NCI-H446 treated with DMSO at 0.1 percent for 48 hours (cell line): Measurements from ENCODE around the gene ZPLD1.

Source experiments
- DNase-seq: peaks from one replicate; lab custom pipeline; 2025; lab: John Stamatoyannopoulos, UW

Gene ZPLD1

DNA sequence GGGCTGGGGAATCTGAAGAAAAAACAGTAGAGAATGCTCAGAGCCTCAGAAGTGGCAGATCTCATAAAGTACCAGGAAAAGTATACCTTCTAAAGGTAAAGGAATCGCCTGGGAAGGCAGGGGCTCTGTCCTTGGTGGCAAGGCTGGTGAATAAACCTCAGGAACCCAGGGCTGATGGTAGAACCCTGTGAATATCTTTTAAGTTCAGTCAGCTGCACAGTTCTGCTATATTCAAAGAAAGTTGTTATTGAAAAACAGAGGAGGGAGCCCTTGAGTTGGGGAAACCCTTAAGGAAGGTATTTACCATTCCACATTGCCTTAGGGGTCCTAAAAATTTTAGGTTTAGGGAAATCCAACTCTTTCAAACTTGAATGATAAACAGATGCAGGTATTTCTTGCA is 31.2 kb downstream of the ZPLD1 start:
- DNase-seq = no peak

DNA sequence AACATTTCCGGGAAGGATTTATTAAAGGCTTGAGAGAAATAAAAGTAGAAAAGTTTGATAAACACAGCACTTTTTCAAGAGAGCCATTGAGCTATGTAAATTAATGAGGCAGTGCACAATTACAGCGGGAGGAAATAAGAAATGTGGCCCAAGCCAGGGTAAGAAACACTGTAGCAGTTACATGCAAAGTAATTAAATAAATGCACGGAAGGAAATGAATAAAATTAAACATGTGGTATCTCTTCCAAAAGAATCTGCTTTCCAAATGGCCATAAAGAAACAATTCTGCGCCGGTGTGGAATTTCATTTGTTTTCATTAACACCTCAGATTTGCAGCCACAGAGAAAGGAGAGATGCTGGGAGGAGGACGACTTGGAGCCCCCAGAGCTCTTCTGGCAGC is 35.3 kb downstream of the ZPLD1 start:
- DNase-seq = no peak

DNA sequence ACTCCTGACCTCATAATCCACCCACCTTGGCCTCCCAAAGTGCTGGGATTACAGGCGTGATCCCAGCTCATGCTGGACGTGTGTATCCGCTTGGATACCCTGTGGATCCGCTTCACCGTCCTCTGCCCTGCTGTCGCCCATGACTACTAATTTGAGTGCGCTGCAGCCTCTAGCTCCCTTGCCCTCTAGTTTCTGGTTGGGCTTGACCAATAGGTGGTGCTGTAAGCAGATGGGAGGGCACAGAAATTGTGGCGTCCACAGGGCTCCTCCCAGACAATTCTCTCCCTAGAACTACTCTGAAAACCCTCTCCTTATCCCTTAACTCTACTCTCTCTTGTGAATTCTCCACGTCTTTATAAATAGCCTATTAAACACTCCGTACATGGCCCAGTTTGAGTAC is 36.2 kb downstream of the ZPLD1 start:
- DNase-seq = no peak

DNA sequence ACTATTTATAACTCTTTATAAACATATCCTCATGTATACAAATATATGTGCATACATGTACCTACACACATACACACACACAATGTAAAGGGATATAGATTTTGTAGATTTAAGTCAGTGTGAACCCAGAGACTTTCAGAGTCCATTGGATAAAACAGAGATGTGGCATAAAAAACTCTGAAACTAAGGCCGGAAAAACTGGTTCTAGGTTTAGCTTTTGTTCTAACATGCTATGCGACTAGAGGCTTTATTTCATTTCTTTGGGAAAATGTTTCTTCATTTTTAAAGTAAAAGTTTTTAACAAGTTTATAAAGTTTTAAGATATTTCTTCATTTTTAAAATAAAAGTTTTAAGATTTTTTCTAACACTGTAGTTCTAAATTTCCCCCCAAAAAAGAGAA is 36.7 kb downstream of the ZPLD1 start:
- no peak for DNase-seq

DNA sequence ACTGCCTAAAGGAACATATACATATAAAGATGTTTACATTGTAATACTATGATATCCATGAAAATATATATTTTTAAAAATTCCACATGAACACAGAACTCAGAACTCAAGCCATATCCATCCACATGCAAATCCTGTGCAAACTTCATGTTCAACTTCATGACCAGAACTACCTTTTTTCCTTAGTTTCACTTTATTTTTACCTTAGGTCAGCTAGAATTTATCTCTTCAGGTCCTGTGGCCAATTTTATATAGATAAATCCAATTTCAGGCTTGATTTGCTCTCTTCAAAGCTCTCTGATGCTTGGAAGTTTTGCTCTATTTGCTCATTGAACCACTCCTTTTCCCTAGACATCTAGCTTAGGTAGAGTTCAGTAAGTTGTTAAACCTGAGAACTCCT is 38.8 kb downstream of the ZPLD1 start:
- no peak for DNase-seq

DNA sequence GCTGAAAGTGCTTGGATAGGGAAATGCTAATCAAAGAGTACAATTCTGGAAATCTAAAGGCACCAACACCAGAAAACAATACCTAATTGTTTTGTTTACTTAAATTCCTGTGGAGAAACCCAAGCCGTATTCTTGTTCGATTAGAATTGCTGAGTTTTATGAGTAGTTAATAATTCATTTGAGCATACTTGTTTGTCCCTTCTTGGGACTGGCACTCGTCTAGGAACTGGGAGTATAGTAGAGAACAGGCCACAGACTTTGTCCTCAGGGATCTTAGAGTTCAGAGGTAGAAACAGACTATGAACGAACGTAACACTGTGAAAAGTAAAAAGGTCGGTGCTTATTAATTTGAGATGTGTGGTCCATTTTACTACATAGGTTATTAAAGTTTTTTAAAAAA is 39.4 kb downstream of the ZPLD1 start:
- DNase-seq = no peak

DNA sequence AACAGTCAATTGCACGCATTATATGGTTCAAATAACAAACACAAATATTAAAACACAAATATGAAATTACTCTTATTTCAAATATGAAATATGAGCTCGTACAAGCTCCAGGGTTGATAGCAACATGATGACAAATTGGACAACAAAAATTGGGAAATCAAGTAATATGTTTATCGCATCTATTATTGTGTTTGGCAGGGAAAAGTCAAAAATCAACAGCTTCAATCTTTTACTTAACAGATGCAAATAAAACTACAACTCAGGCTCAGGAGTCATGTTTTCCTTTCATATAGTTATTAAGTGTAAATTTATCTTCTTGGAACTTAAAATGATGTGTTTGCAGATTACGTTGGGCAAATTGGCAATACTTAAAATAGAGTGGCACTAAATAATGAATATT is 41.4 kb downstream of the ZPLD1 start:
- DNase-seq = no peak

DNA sequence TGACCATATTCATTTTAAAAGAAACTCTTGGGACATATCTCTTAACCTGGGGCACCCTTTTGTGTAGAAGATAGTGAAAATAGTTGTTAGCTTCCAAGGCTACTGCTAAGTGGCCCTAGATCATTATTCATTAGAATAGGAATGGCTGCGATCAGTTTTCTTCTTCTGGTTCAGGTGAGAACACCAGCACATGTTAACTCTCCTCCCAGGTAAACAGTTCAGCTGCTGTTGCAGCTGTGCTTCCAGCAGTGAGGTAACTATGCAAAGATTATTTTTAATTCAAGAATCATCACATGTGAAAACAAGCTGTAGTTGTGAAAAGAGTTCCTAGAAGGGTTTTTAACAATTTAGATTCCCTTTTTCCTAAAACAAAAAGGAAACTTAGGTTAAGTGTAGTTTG is 43.3 kb downstream of the ZPLD1 start:
- no peak for DNase-seq

DNA sequence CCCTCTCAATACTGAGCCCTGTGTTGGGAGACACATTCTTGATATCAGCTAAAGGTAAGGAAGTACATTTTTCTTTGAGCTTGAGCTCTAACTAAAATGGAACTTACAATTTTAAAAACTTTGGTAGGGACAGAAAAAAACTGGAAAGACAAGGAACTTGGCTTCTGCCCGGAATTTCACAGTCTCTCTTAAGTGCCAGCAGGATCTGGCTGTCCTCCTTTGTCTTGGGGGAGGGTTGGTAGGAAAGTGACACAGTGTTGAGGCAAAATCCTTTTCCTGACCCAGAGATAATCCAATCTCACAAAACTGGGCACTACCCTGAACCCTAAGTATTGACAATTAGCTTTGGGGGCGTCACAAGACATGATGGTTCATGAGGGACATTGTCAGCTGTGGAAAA is 45.3 kb downstream of the ZPLD1 start:
- no peak for DNase-seq

DNA sequence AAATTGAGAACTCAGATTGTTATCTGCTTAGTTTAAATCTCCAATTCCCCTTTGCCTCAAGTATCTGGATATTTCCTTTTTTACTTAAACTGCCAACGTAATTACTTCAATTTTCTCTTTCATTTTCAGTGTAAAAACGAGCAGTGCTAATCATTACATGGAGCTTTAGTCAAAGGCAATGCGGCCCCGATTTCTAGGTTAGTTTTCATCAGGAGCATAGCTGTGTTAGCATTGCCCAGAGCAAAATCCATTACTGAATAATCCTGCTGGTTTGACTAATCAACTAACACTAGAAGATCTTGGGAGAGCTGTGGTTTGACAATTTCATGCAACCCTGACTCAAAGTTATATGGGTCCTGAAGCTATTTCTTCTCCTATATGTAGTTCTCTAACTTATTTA is 46.2 kb downstream of the ZPLD1 start:
- DNase-seq = no peak

DNA sequence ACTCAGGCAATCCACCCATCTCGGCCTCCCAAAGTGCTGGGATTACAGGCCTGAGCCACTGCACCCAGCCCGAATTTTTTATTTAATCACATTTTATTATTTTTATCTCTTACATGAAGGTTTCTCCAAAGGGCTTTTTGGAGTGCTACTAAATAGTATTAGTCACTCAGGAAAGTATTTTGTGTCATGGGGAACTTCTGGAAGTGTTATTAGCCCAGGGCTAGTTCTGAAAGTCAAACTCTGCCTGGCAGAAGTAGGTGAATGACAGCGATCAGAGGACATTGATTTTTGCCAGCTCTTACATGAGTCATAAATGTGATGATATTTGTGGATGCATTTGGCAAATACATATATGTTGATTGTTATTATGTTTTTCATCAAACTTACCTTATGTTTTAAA is 48.7 kb downstream of the ZPLD1 start:
- DNase-seq = no peak

DNA sequence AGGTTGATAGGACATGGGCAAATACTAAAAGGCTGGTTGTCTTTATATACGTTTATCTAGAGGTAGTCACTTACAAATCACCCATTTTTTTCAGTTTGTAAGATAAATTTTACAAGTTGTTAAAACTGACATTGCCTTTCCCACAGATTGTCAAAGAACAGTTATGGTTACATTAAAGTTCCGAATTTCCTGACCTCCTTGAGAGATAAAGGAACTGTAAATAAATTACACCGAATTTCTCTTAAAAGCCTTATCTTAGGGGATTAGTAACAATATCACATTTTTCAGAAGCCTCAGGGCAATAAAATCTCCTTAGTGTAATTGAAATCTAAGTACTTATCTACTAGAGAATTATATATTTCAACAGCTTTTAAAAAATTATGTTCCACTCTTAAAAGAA is 49.5 kb downstream of the ZPLD1 start:
- no peak for DNase-seq

DNA sequence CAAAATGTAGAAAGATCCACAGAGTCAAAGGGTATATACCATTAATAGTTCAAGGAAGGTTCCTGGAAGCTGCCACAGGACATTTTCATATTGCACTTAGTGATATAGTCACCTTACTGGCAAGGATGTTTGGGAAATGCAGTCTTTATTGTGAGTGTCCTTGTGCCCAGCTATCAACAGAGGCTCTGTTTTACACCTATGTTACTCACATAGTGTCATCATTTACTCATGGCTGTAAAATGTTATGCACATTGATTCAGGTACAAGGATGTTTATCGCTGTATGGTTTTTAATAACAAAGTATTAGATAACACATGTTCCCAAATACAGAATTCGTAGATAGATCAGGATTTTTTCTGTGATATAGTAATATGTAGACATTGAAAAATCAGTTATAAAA is 50.9 kb downstream of the ZPLD1 start:
- DNase-seq = no peak

DNA sequence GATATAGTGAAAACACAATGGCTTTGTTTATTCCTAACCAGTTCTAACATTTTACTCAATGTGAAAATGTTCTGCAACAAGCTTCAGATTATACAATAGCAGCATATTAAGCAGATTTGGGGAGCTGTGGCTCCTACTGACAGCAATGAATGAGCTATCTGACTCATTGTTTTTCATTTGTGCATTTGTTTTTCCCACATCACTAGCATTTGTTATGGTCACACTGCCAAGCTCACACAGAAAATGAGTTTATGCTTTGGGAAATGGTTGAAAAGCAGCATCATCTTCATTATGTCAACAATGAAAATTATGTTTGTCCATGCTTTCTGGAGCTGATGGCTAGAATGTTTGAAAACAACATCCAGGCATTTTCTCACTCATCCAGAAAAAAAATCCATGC is 53.5 kb downstream of the ZPLD1 start:
- no peak for DNase-seq

DNA sequence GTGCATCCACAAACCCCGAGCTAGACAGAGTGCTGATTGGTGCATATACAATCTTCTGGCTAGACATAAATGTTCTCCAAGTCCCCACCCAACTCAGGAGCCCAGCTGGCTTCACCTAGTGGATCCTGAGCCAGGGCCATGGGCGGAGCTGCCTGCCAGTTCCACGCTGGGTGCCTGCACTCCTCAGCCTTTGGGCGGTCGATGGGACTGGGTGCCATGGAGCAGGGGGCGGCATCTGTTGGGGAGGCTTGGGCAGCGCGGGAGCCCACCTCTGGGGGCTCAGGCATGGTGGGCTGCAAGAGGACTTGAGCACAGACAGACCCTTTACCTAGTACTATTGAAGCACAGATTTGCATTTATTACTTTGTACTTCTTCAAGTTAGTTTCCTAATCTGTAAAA is 57.5 kb downstream of the ZPLD1 start:
- no peak for DNase-seq

DNA sequence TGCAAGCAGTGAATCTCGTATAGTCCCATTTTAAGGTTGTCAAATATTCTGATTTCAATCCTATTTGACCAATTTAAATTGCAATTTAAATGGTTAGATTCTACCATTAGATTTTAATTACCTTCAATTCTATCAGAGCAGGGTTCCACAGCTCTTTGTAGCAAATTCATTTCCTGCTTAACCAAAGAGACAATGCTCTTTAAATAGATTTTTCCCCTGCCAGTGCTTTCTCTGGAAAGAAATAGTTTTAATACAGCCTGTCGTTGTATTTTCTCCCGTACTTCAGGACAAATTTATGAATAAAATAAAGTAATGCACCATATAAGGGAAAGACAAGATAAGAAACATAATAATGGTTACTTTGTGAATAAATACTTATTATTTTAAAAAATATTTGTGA is 62.8 kb downstream of the ZPLD1 start:
- DNase-seq = no peak

DNA sequence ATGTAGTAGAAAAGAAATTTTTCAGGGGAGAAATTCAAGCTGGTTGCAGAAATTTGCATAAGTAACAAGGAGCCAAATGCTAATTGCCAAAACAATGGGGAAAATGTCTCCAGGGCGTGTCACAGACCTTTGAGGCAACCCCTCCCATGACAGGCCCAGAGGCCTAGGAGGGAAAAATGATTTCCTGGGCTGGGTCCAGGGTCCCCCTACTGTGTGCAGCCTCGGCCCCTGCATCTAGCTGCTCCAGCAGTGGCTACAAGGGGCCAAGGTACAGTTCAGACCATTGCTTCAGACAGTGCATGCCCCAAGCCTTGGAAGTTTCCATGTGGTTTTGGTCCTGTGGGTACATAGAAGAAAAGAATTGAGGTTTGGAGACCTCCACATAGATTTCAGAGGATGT is 70.7 kb downstream of the ZPLD1 start:
- no peak for DNase-seq

DNA sequence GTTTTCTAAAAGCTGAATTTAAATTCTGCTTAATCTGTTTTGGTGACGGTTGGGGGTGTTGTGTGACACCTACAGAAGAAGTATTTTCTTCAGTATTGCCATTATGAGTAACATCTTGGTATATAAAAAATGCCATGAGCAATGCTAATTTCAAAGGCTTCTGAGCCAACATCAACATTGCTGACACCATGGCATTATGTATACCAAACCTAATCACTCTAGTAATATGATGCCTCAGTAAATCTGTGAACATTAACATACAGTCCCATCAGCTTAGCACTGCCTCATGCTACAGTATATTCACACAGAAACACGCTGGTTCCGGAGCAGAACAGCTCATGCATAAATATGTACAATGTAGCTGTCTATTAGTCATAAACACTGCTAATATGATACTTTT is 75.8 kb downstream of the ZPLD1 start:
- DNase-seq = peak; percentile 16

DNA sequence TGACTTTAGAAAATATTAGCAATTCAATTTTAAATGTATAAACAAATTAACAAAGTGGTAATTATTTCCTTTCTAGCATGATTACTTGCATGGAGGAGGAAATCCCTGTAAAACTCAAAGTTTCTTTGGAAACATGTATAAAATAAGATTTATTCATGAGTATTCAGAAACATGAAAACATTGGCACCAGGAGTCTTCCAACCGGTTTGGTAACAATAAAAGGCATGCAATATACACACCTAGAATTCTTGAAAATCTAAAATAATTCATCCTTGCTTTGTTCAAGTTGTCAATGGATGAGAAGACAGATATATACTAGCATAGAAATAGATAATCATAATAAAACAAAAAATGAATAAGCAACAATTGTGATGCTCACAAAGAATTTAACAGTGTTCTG is 76.4 kb downstream of the ZPLD1 start:
- DNase-seq = no peak

DNA sequence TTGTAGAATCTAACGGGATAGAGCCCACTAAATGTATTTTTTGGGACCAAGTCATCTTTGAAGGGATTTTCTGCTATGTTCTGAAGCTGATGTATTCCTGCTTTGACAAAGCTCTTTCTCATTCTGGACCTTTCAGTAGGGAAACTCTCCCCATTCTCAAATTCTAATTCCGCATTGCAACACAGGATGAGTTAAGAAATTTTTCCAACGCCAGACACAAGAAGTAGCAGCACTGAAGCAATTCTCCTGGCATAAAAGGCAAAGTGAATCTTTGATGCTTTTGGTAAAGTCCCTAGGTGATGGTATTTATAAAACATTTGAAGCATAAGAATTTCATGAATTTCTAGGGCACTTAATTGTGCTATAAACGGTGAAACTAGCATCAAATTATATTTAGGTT is 76.8 kb downstream of the ZPLD1 start:
- no peak for DNase-seq

DNA sequence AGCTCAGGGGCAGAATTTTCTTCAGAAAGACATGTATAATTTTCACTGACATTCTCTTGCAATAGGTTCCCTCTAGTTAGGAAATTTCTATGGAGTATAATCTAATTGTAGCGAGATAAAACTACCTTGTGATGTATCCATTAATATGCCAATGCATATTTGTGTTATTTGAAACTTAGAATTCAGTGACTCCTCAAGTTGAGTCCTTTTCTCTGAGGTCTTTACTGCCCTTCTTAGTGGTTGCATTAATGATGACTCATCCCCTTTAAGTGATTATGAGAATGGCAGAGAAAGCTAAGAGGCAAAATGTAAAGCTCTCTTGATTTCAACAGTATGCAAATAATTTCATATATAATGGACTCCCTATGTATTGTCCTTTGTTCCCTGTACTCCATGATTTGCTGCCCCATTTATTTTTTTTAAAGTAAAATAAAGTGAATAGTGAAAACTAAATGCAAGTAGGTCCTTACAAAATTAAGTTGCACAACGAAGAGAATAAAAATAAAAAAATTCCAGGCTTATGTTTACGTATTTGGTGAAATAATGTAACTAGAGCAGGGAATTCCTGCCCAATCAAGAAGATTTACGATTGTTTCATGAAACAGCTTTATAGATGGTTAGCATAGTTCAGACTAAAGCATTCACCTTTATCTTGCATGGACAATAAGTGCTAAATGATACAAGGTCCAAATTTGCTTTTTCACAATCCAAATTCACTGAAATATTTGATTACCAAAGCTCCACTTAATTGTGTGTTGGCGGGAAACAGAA is 78.1 kb downstream of the ZPLD1 start:
- no peak for DNase-seq

DNA sequence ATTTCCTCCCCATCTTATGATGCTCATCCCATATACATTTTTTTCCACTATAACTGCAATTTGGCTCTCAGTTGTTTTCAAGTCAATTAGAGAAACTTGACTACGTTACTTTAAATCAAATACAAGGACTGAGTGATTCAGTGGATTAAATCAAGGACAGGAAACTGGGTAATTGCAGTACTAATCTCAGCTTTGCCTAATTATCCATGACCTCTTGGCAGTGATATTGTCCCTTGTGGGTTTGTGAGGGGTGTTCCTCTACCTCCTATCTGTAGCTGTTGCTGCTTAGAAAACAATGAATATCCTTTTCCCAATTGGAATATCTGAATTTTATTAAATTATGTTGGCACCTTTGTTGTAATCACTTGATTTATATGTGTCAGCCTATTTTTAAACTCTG is 79.4 kb downstream of the ZPLD1 start:
- peak; percentile 12 for DNase-seq

DNA sequence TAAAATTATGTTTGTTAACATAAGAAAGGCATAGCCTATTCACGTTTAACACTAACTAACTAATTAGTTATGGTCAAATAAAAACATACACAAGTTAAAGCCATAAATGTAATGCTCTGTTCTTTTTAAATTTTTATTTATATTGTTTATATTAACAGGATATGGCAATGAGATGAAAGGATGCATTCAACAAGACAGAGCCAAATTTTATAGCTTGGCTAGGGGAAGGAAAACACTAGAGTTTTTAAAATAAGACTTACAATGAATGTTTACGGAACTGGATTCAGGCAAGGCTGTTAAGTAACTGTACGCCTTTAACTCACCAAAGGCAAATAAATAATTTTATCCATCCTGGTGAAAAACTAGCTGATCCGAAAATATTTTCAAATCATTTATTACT is 86.4 kb downstream of the ZPLD1 start:
- no peak for DNase-seq

DNA sequence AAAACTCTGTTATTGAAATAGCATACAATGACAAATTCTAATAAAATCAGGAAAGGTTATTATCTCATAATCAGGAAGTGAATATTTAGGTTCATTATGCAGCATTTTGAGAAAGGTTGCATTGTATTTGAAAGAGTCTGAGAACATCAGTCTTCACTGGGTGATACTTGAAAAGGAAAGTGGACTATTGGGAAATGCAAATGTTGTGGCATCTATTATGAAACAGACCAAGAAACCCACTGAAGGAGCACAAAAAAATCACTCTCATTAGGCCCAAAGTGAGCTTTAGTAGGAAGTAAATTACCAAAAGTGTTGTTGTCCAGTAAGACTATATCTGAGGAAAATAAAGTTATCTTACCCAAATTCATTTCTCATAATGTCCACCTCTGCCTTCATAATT is 90.8 kb downstream of the ZPLD1 start:
- no peak for DNase-seq

DNA sequence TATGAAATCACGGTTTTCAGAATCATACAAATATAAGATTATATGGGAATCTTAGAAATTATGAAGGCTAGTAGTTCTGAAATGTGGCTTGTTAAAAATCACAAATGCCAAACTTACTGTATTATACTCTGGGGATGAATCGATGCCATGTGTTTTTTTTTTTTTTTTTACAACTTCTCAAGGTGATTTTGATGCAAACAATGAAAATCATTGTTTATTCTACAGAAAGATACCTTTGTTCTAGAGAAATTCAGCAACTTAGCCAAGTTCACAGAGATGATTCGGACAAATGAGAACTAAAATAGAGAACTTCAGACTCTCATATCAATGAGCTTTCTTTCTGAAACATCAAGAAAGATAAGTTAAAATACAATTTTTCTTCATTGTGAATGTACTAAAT is 92.0 kb downstream of the ZPLD1 start:
- DNase-seq = no peak
